ENCODE results near the gene TOMM5.

DNA sequence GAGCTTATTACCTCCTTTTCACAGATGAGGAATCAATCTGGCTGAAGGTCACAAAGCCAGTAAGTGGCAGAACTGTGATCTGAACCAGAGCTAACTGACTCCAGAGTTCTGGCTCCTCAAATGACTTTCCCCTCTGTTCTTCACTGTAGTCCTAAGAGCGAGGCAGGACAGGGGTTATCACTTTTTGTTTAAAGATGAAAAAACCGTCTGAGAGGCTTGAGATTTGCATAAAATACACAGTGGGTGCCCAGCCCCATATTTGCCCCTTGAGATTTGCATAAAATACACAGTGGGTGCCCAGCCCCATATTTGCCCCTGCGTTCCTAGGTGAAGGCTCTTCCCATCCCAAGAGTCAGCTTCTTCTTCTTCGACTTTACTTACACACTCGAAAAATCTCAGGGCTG, 16.9 kb downstream of the TOMM5 start:
- TF ChIP-seq EZH2phosphoT487 (IDR thresholded peaks at IDR 0.05; ENCODE audit: insufficient read depth, low read depth) (no peak), EZH2 (IDR thresholded peaks at IDR 0.05; ENCODE audit: insufficient read depth, poor library complexity, severe bottlenecking) (no peak)
